GM23338 (cell line): ENCODE data around the gene OBSCN. TPM values are rescaled to one million over a fixed set of nuclear protein-coding genes. Genes with fewer than 3 reads are reported as not detected.

ENCODE experiments used
- ATAC-seq: fragments of 200-7000 bp; cut with Tn5 transposase; 3 replicates; pipeline ENCODE4 v1.9.1; 2020
- DNase-seq: peaks from one replicate; pipeline ENCODE4 v3.0.0-alpha.2; 2015; ENCODE audit warnings: low spot score
- H2AFZ ChIP-seq: fragments of 200-600 bp; sonication (generic); 2 replicates; pipeline ENCODE4 v1.8.0; 2016; ENCODE audit warnings: antibody characterized with exemption, mild to moderate bottlenecking, moderate library complexity
- H3F3A ChIP-seq: fragments of 200-600 bp; sonication (generic); replicated peaks from 2 replicates; pipeline ENCODE4 v1.8.0; 2017; ENCODE audit warnings: antibody characterized with exemption, mixed run types, low read depth
- H3K27ac ChIP-seq: fragments of 200-600 bp; sonication (generic); 2 replicates; pipeline ENCODE4 v1.6.1; 2016; ENCODE audit warnings: low read depth
- H3K27me3 ChIP-seq: fragments of 200-600 bp; sonication (generic); 2 replicates; pipeline ENCODE4 v1.8.0; 2016; ENCODE audit warnings: mild to moderate bottlenecking, mixed run types, moderate library complexity; ENCODE audit not compliant: insufficient read depth
- H3K36me3 ChIP-seq: fragments of 200-600 bp; sonication (generic); 2 replicates; pipeline ENCODE4 v1.8.0; 2016; ENCODE audit warnings: mild to moderate bottlenecking; ENCODE audit not compliant: insufficient read depth
- H3K4me1 ChIP-seq: fragments of 200-600 bp; sonication (generic); 2 replicates; pipeline ENCODE4 v1.8.0; 2016; ENCODE audit warnings: mild to moderate bottlenecking, moderate library complexity; ENCODE audit not compliant: insufficient read depth
- H3K4me2 ChIP-seq: fragments of 200-600 bp; sonication (generic); 2 replicates; pipeline ENCODE4 v1.7.1; 2017; ENCODE audit warnings: mixed run types
- H3K4me3 ChIP-seq: fragments of 200-600 bp; sonication (generic); 2 replicates; pipeline ENCODE4 v1.6.1; 2016; ENCODE audit warnings: mixed run types
- H3K79me2 ChIP-seq: fragments of 200-600 bp; sonication (generic); replicated peaks from 2 replicates; pipeline ENCODE4 v1.8.0; 2017; ENCODE audit warnings: mild to moderate bottlenecking; ENCODE audit not compliant: insufficient read depth
- H3K9me2 ChIP-seq: fragments of 200-600 bp; sonication (generic); 2 replicates; pipeline ENCODE4 v1.8.0; 2017; ENCODE audit not compliant: insufficient read depth
- H4K20me1 ChIP-seq: fragments of 200-600 bp; sonication (generic); replicated peaks from 2 replicates; pipeline ENCODE4 v1.8.0; 2017; ENCODE audit warnings: mild to moderate bottlenecking; ENCODE audit not compliant: insufficient read depth
- H3K27ac Mint-ChIP-seq: 2 replicates; pipeline ENCODE4 v1.8.0; 2020; ENCODE audit warnings: inconsistent platforms, mild to moderate bottlenecking, moderate library complexity, mixed read lengths
- H3K27me3 Mint-ChIP-seq: 3 replicates; pipeline ENCODE4 v1.8.0; 2022; ENCODE audit warnings: low read depth, mild to moderate bottlenecking, moderate library complexity, mixed read lengths, inconsistent platforms; ENCODE audit not compliant: insufficient read depth, poor library complexity
- H3K36me3 Mint-ChIP-seq: 3 replicates; pipeline ENCODE4 v1.8.0; 2021; ENCODE audit warnings: low read depth, mild to moderate bottlenecking, inconsistent platforms, moderate library complexity, mixed read lengths
- H3K4me1 Mint-ChIP-seq: 3 replicates; pipeline ENCODE4 v1.8.0; 2020; ENCODE audit warnings: mild to moderate bottlenecking, inconsistent platforms, mixed read lengths
- H3K4me3 Mint-ChIP-seq: 3 replicates; pipeline ENCODE4 v1.8.0; 2021; ENCODE audit warnings: moderate library complexity, mild to moderate bottlenecking, inconsistent platforms, mixed read lengths
- H3K9me3 Mint-ChIP-seq: 3 replicates; pipeline ENCODE4 v1.8.0; 2020; ENCODE audit warnings: moderate library complexity, mild to moderate bottlenecking, inconsistent platforms, mixed read lengths
- CREB1 ChIP-seq: fragments of 250-450 bp; sonication (Bioruptor Pico); IDR thresholded peaks from 2 replicates; pipeline ENCODE4 v1.5.0; 2020; ENCODE audit warnings: low read depth, mild to moderate bottlenecking, moderate library complexity
- EZH2 ChIP-seq: fragments of 200-600 bp; sonication (generic); IDR thresholded peaks from one replicate; pipeline ENCODE4 v1.8.0; 2017; ENCODE audit warnings: antibody characterized with exemption, mild to moderate bottlenecking, low read depth; ENCODE audit not compliant: unreplicated experiment
- JUNB ChIP-seq: IDR thresholded peaks from one replicate; pipeline ENCODE4 v1.6.1; 2016; ENCODE audit warnings: antibody characterized with exemption; ENCODE audit not compliant: unreplicated experiment
- NANOG ChIP-seq: IDR thresholded peaks from 2 replicates; pipeline ENCODE4 v1.6.1; 2016; ENCODE audit warnings: antibody characterized with exemption, borderline replicate concordance
- POLR2AphosphoS5 ChIP-seq: IDR thresholded peaks from 2 replicates; pipeline ENCODE4 v1.6.1; 2016; ENCODE audit warnings: antibody characterized with exemption, low read depth
- STAT1 ChIP-seq: IDR thresholded peaks from one replicate; pipeline ENCODE4 v1.6.1; 2016; ENCODE audit warnings: antibody characterized with exemption; ENCODE audit not compliant: unreplicated experiment
- ZNF114 ChIP-seq: fragments of 250-450 bp; sonication (Bioruptor Pico); IDR thresholded peaks from 2 replicates; pipeline ENCODE4 v1.5.0; 2020; ENCODE audit warnings: mild to moderate bottlenecking, moderate library complexity
- ZNF331 ChIP-seq: fragments of 250-450 bp; sonication (Bioruptor Pico); IDR thresholded peaks from 2 replicates; pipeline ENCODE4 v1.5.0; 2020; ENCODE audit warnings: low read depth, mild to moderate bottlenecking, moderate library complexity
- polyA plus RNA-seq: library from polyadenylated mRNA; unstranded; fragments of >200 nt; fragmentation: Nextera tagmentation; extraction: Ambion mirVana; gene quantifications from 2 replicates; pipeline ENCODE4 v1.2.1, GENCODE V29; 2016
- total RNA-seq: library from RNA; depleted of rRNA; stranded (reverse); fragments of >200 nt; shearing (Covaris generic); gene quantifications from 2 replicates; pipeline ENCODE4 v1.2.3, GENCODE V29; 2014
- TF ChIP-seq, protein P1 (sequence below): IDR thresholded peaks from one replicate; pipeline ENCODE4 v1.6.1; 2018; ENCODE audit warnings: antibody characterized with exemption; ENCODE audit not compliant: unreplicated experiment
- TF ChIP-seq, protein P2 (sequence below): fragments of 250-450 bp; sonication (Bioruptor Pico); IDR thresholded peaks from 2 replicates; pipeline ENCODE4 v1.5.0; 2020; ENCODE audit warnings: mild to moderate bottlenecking, moderate library complexity
- TF ChIP-seq, protein P3 (sequence below): IDR thresholded peaks from 2 replicates; pipeline ENCODE4 v1.6.1; 2016; ENCODE audit warnings: antibody characterized with exemption

The OBSCN gene
- total and polyA plus RNA-seq, 2 experiments from 2014 or later = 8.4 to 38.5 TPM

DNA sequence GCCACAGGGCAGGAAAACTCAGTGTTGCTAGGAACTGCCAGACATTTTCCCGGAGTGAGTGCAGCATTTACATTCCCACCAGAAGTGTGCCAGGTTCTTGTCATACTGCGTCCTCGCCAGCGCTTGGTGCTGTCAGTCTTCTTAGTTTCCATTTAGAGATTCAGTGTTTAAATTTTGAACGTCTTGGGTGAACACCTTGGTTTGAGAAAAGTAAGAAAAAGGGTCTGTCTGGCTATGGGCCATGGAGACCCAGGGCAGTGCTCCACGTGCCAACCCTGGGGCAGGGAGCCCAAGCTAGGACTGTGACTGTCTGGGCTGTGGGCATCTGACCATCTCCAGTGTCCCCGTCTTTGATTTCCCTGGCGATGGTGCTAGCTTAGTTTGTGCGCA lies 26.2 kb upstream of the OBSCN start:
- Histone ChIP-seq H3K79me2 (no peaks in the 10 kb centered on the region), H3K4me2 (no peak overlapping the region), H4K20me1 (no peaks in the 10 kb centered on the region), H3K4me1 (no peaks in the 10 kb centered on the region), H3K4me3 (no peak overlapping the region), H3K27ac (no peak overlapping the region), H3K9me2 (no peaks in the 10 kb centered on the region), H3K36me3 (no peaks in the 10 kb centered on the region), H2AFZ (no peak overlapping the region), H3F3A (no peaks in the 10 kb centered on the region), H3K27me3 (no peaks in the 10 kb centered on the region)
- ATAC-seq (no peak), DNase-seq (no peak)
- H3K9me3 Mint-ChIP-seq = no peaks in the 10 kb centered on the region
- TF ChIP-seq ZNF331 (CRISPR knock-in tag) (no peak), CREB1 (CRISPR knock-in tag) (no peak), ZNF114 (no peak), JUNB (no peak), NANOG (no peak), STAT1 (no peak), POLR2AphosphoS5 (no peak), EZH2 (no peak)
- TF ChIP-seq, protein P1, sequence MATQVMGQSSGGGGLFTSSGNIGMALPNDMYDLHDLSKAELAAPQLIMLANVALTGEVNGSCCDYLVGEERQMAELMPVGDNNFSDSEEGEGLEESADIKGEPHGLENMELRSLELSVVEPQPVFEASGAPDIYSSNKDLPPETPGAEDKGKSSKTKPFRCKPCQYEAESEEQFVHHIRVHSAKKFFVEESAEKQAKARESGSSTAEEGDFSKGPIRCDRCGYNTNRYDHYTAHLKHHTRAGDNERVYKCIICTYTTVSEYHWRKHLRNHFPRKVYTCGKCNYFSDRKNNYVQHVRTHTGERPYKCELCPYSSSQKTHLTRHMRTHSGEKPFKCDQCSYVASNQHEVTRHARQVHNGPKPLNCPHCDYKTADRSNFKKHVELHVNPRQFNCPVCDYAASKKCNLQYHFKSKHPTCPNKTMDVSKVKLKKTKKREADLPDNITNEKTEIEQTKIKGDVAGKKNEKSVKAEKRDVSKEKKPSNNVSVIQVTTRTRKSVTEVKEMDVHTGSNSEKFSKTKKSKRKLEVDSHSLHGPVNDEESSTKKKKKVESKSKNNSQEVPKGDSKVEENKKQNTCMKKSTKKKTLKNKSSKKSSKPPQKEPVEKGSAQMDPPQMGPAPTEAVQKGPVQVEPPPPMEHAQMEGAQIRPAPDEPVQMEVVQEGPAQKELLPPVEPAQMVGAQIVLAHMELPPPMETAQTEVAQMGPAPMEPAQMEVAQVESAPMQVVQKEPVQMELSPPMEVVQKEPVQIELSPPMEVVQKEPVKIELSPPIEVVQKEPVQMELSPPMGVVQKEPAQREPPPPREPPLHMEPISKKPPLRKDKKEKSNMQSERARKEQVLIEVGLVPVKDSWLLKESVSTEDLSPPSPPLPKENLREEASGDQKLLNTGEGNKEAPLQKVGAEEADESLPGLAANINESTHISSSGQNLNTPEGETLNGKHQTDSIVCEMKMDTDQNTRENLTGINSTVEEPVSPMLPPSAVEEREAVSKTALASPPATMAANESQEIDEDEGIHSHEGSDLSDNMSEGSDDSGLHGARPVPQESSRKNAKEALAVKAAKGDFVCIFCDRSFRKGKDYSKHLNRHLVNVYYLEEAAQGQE = no peak
- TF ChIP-seq, protein P2, sequence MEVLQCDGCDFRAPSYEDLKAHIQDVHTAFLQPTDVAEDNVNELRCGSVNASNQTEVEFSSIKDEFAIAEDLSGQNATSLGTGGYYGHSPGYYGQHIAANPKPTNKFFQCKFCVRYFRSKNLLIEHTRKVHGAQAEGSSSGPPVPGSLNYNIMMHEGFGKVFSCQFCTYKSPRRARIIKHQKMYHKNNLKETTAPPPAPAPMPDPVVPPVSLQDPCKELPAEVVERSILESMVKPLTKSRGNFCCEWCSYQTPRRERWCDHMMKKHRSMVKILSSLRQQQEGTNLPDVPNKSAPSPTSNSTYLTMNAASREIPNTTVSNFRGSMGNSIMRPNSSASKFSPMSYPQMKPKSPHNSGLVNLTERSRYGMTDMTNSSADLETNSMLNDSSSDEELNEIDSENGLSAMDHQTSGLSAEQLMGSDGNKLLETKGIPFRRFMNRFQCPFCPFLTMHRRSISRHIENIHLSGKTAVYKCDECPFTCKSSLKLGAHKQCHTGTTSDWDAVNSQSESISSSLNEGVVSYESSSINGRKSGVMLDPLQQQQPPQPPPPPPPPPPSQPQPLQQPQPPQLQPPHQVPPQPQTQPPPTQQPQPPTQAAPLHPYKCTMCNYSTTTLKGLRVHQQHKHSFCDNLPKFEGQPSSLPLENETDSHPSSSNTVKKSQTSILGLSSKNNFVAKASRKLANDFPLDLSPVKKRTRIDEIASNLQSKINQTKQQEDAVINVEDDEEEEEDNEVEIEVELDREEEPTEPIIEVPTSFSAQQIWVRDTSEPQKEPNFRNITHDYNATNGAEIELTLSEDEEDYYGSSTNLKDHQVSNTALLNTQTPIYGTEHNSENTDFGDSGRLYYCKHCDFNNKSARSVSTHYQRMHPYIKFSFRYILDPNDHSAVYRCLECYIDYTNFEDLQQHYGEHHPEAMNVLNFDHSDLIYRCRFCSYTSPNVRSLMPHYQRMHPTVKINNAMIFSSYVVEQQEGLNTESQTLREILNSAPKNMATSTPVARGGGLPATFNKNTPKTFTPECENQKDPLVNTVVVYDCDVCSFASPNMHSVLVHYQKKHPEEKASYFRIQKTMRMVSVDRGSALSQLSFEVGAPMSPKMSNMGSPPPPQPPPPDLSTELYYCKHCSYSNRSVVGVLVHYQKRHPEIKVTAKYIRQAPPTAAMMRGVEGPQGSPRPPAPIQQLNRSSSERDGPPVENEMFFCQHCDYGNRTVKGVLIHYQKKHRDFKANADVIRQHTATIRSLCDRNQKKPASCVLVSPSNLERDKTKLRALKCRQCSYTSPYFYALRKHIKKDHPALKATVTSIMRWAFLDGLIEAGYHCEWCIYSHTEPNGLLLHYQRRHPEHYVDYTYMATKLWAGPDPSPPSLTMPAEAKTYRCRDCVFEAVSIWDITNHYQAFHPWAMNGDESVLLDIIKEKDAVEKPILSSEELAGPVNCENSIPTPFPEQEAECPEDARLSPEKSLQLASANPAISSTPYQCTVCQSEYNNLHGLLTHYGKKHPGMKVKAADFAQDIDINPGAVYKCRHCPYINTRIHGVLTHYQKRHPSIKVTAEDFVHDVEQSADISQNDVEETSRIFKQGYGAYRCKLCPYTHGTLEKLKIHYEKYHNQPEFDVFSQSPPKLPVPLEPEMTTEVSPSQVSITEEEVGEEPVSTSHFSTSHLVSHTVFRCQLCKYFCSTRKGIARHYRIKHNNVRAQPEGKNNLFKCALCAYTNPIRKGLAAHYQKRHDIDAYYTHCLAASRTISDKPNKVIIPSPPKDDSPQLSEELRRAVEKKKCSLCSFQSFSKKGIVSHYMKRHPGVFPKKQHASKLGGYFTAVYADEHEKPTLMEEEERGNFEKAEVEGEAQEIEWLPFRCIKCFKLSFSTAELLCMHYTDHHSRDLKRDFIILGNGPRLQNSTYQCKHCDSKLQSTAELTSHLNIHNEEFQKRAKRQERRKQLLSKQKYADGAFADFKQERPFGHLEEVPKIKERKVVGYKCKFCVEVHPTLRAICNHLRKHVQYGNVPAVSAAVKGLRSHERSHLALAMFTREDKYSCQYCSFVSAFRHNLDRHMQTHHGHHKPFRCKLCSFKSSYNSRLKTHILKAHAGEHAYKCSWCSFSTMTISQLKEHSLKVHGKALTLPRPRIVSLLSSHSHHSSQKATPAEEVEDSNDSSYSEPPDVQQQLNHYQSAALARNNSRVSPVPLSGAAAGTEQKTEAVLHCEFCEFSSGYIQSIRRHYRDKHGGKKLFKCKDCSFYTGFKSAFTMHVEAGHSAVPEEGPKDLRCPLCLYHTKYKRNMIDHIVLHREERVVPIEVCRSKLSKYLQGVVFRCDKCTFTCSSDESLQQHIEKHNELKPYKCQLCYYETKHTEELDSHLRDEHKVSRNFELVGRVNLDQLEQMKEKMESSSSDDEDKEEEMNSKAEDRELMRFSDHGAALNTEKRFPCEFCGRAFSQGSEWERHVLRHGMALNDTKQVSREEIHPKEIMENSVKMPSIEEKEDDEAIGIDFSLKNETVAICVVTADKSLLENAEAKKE = no peak
- TF ChIP-seq, protein P3, sequence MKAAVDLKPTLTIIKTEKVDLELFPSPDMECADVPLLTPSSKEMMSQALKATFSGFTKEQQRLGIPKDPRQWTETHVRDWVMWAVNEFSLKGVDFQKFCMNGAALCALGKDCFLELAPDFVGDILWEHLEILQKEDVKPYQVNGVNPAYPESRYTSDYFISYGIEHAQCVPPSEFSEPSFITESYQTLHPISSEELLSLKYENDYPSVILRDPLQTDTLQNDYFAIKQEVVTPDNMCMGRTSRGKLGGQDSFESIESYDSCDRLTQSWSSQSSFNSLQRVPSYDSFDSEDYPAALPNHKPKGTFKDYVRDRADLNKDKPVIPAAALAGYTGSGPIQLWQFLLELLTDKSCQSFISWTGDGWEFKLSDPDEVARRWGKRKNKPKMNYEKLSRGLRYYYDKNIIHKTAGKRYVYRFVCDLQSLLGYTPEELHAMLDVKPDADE = no peak
- H3K36me3 Mint-ChIP-seq = peaks cover 2% of the 10 kb centered on the region; the same call in 1 of the 3 replicates
- H3K27me3 Mint-ChIP-seq = peaks cover 9% of the 10 kb centered on the region
- H3K27ac Mint-ChIP-seq = no peak overlapping the region
- H3K4me3 Mint-ChIP-seq = no peak overlapping the region
- H3K4me1 Mint-ChIP-seq = no peaks in the 10 kb centered on the region; the same call in 2 of the 3 replicates
